Parathyroid adenoma (tissue), 2 donors: ENCODE measurements around the gene TAF1A.
"Not testable (repeated sequence)": the region's sequence is repeated elsewhere in the genome, so short reads cannot be mapped to it uniquely, and the experiment has no call there.

Experiments
- H2AFZ ChIP-seq: fragments of 300-600 bp; sonication (generic); one replicate; pipeline ENCODE4 v1.7.0; 2017; ENCODE audit warnings: antibody characterized with exemption, mild to moderate bottlenecking
- H3K27ac ChIP-seq: fragments of 300-600 bp; sonication (generic); one replicate; pipeline ENCODE4 v1.7.0; 2017
- H3K27me3 ChIP-seq: fragments of 300-600 bp; sonication (generic); one replicate; pipeline ENCODE4 v1.7.0; 2017; ENCODE audit warnings: low read length; ENCODE audit not compliant: control insufficient read depth, insufficient read depth
- H3K36me3 ChIP-seq: fragments of 300-600 bp; sonication (generic); one replicate; pipeline ENCODE4 v1.7.0; 2017; ENCODE audit warnings: low read length; ENCODE audit not compliant: control insufficient read depth, insufficient read depth
- H3K4me1 ChIP-seq: fragments of 300-600 bp; sonication (generic); one replicate; pipeline ENCODE4 v1.7.0; 2017; ENCODE audit warnings: control low read depth
- H3K4me2 ChIP-seq: fragments of 300-600 bp; sonication (generic); one replicate; pipeline ENCODE4 v1.7.0; 2017; ENCODE audit warnings: low read length
- H3K4me3 ChIP-seq: fragments of 300-600 bp; sonication (generic); one replicate; pipeline ENCODE4 v1.7.0; 2017; ENCODE audit warnings: low read depth, low read length
- H3K79me2 ChIP-seq: fragments of 300-600 bp; sonication (generic); one replicate; pipeline ENCODE4 v1.7.0; 2017; ENCODE audit warnings: control low read depth
- H3K9ac ChIP-seq: fragments of 300-600 bp; sonication (generic); one replicate; pipeline ENCODE4 v1.7.0; 2017; ENCODE audit warnings: mild to moderate bottlenecking
- H3K9me3 ChIP-seq: fragments of 300-600 bp; sonication (generic); one replicate; pipeline ENCODE4 v1.7.0; 2017; ENCODE audit warnings: low read length; ENCODE audit not compliant: control insufficient read depth
- TF ChIP-seq, protein P1 (sequence below): fragments of 300-600 bp; sonication (generic); IDR thresholded peaks from one replicate; pipeline ENCODE4 v1.7.0; 2017; ENCODE audit warnings: antibody characterized with exemption, mild to moderate bottlenecking
- donor health status: primary hyperparathyroidism.

The TAF1A gene

GRCh38 chr1:222616525-222616924, 26.8 kb upstream of the TAF1A start:
- H3K4me1 ChIP-seq: peaks cover 4% of the 10 kb centered on the region
- no peak overlapping the region for H3K4me3 ChIP-seq
- no peak overlapping the region for H3K4me2 ChIP-seq
- H3K27me3 ChIP-seq: no peaks in the 10 kb centered on the region
- H3K27ac ChIP-seq: no peak overlapping the region
- no peak overlapping the region for H2AFZ ChIP-seq
- no peak overlapping the region for H3K9ac ChIP-seq
- TF ChIP-seq, protein P1, sequence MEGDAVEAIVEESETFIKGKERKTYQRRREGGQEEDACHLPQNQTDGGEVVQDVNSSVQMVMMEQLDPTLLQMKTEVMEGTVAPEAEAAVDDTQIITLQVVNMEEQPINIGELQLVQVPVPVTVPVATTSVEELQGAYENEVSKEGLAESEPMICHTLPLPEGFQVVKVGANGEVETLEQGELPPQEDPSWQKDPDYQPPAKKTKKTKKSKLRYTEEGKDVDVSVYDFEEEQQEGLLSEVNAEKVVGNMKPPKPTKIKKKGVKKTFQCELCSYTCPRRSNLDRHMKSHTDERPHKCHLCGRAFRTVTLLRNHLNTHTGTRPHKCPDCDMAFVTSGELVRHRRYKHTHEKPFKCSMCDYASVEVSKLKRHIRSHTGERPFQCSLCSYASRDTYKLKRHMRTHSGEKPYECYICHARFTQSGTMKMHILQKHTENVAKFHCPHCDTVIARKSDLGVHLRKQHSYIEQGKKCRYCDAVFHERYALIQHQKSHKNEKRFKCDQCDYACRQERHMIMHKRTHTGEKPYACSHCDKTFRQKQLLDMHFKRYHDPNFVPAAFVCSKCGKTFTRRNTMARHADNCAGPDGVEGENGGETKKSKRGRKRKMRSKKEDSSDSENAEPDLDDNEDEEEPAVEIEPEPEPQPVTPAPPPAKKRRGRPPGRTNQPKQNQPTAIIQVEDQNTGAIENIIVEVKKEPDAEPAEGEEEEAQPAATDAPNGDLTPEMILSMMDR: no peak
- no peaks in the 10 kb centered on the region for H3K9me3 ChIP-seq
- H3K36me3 ChIP-seq: no peaks in the 10 kb centered on the region
- no peaks in the 10 kb centered on the region for H3K79me2 ChIP-seq

DNA sequence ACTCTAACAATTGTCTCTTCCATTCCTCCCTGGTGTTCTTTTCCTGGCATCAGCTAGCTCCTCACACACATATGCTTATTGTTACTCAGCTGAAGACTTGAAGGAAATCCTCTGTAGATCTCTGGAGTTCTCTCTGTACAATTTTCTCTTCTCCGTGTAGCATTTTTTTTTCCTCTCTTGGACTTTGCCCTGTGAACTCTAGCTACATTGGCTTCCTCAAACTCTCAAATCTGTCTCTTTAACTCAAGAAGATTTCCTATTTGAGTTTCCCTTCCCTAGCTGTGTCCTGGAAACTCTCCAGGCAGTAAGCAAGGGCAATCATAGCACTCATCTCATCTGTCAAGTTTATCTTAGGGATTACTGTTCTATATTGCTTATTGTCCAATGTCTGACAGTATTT, 23.9 kb upstream of the TAF1A start:
- H3K79me2 ChIP-seq: no peaks in the 10 kb centered on the region
- no peak overlapping the region for H3K27ac ChIP-seq

GRCh38 chr1:222610728-222611127, 21.0 kb upstream of the TAF1A start:
- H3K9me3 ChIP-seq: no peaks in the 10 kb centered on the region
- H3K79me2 ChIP-seq: no peaks in the 10 kb centered on the region
- H3K36me3 ChIP-seq: no peaks in the 10 kb centered on the region
- H2AFZ ChIP-seq: no peak overlapping the region
- H3K4me2 ChIP-seq: no peak overlapping the region
- TF ChIP-seq, protein P1: no peak
- no peaks in the 10 kb centered on the region for H3K4me1 ChIP-seq
- no peaks in the 10 kb centered on the region for H3K27me3 ChIP-seq
- no peak overlapping the region for H3K27ac ChIP-seq
- no peak overlapping the region for H3K9ac ChIP-seq
- no peak overlapping the region for H3K4me3 ChIP-seq

More for the DNA sequence above, 23.9 kb upstream of the TAF1A start:
- Histone ChIP-seq H3K27me3 (no peaks in the 10 kb centered on the region), H3K9me3 (no peaks in the 10 kb centered on the region), H3K4me3 (no peak overlapping the region), H3K4me2 (no peak overlapping the region), H2AFZ (no peak overlapping the region), H3K4me1 (peaks cover 4% of the 10 kb centered on the region), H3K9ac (no peak overlapping the region), H3K36me3 (no peaks in the 10 kb centered on the region)
- TF ChIP-seq, protein P1: no peak

DNA sequence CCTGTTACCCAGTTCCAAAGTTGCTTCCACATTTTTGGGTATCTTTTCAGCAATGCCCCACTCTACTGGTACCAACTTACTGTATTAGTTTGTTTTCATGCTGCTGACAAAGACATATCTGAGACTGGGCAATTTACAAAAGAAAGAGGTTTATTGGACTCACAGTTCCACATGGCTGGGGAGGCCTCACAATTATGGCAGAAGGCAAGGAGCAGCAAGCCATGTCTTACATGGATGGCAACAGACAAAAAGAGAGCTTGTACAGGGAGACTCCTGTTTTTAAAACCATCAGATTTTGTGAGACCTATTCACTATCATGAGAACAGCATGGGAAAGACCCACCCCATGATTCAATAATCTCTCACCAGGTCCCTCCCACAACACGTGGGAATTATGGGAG, 19.4 kb upstream of the TAF1A start:
- H2AFZ ChIP-seq, H3K4me2 ChIP-seq, H3K27me3 ChIP-seq, H3K4me3 ChIP-seq, H3K9me3 ChIP-seq, H3K79me2 ChIP-seq, H3K27ac ChIP-seq, H3K4me1 ChIP-seq, H3K36me3 ChIP-seq, H3K9ac ChIP-seq: not testable (repeated sequence)

GRCh38 chr1:222606757-222607156, 17.0 kb upstream of the TAF1A start:
- H3K27ac ChIP-seq: no peak overlapping the region

More at GRCh38 chr1:222606757-222607156, 17.0 kb upstream of the TAF1A start:
- no peaks in the 10 kb centered on the region for H3K9me3 ChIP-seq
- no peak overlapping the region for H3K4me2 ChIP-seq
- H3K79me2 ChIP-seq: no peaks in the 10 kb centered on the region
- H3K4me1 ChIP-seq: no peaks in the 10 kb centered on the region
- no peak overlapping the region for H2AFZ ChIP-seq
- TF ChIP-seq, protein P1: no peak
- no peak overlapping the region for H3K9ac ChIP-seq
- no peaks in the 10 kb centered on the region for H3K27me3 ChIP-seq
- no peak overlapping the region for H3K4me3 ChIP-seq
- H3K36me3 ChIP-seq: no peaks in the 10 kb centered on the region
